MM.1S (cell line): ENCODE data around the gene RABGEF1.
"Not testable (repeated sequence)": the region's sequence is repeated elsewhere in the genome, so short reads cannot be mapped to it uniquely, and the experiment has no call there.

Source experiments
- DNase-seq: peaks from one replicate; pipeline ENCODE4 v3.0.0-alpha.2; 2015
- H2AFZ ChIP-seq: fragments of 300-600 bp; sonication (generic); 2 replicates; pipeline ENCODE4 v1.6.0; 2016; ENCODE audit warnings: antibody characterized with exemption, low read length
- H3F3A ChIP-seq: fragments of 300-600 bp; sonication (generic); 2 replicates; pipeline ENCODE4 v1.6.1; 2016; ENCODE audit warnings: mild to moderate bottlenecking, antibody characterized with exemption, low read length, moderate library complexity, mixed read lengths; ENCODE audit not compliant: insufficient read depth
- H3K27ac ChIP-seq: fragments of 300-600 bp; sonication (generic); 2 replicates; pipeline ENCODE4 v1.5.1; 2016; ENCODE audit warnings: mild to moderate bottlenecking, low read length
- H3K27me3 ChIP-seq: fragments of 300-600 bp; sonication (generic); replicated peaks from 2 replicates; pipeline ENCODE4 v1.6.0; 2016; ENCODE audit warnings: low read length; ENCODE audit not compliant: insufficient read depth
- H3K36me3 ChIP-seq: fragments of 300-600 bp; sonication (generic); replicated peaks from 2 replicates; pipeline ENCODE4 v1.6.1; 2016; ENCODE audit warnings: mild to moderate bottlenecking, low read length, mixed read lengths; ENCODE audit not compliant: insufficient read depth
- H3K4me1 ChIP-seq: fragments of 300-600 bp; sonication (generic); 2 replicates; pipeline ENCODE4 v1.6.1; 2016; ENCODE audit warnings: low read length, mixed read lengths
- H3K4me2 ChIP-seq: fragments of 300-600 bp; sonication (generic); 2 replicates; pipeline ENCODE4 v1.6.0; 2016; ENCODE audit warnings: low read depth, low read length
- H3K4me3 ChIP-seq: fragments of 300-600 bp; sonication (generic); 2 replicates; pipeline ENCODE4 v1.5.1; 2016; ENCODE audit warnings: low read length, mixed read lengths
- H3K79me2 ChIP-seq: fragments of 300-600 bp; sonication (generic); 2 replicates; pipeline ENCODE4 v1.6.1; 2016; ENCODE audit warnings: mixed run types, low read length, mixed read lengths
- H3K9ac ChIP-seq: fragments of 300-600 bp; sonication (generic); 2 replicates; pipeline ENCODE4 v1.6.1; 2016; ENCODE audit warnings: low read length, mixed read lengths
- H3K9me2 ChIP-seq: fragments of 300-600 bp; sonication (generic); replicated peaks from 2 replicates; pipeline ENCODE4 v1.6.1; 2016; ENCODE audit warnings: mild to moderate bottlenecking, low read length, mixed read lengths; ENCODE audit not compliant: insufficient read depth
- H3K9me3 ChIP-seq: fragments of 300-600 bp; sonication (generic); replicated peaks from 2 replicates; pipeline ENCODE4 v1.6.1; 2016; ENCODE audit warnings: mild to moderate bottlenecking, low read length, mixed read lengths; ENCODE audit not compliant: insufficient read depth
- H4K20me1 ChIP-seq: fragments of 300-600 bp; sonication (generic); 2 replicates; pipeline ENCODE4 v1.6.1; 2016; ENCODE audit warnings: mild to moderate bottlenecking, low read length, moderate library complexity, mixed read lengths; ENCODE audit not compliant: insufficient read depth
- EZH2 ChIP-seq: fragments of 300-600 bp; sonication (generic); optimal IDR thresholded peaks from 2 replicates; pipeline ENCODE3; 2017; ENCODE audit warnings: low read depth, mild to moderate bottlenecking, antibody characterized with exemption, low read length, mixed read lengths
- EZH2phosphoT487 ChIP-seq: fragments of 300-600 bp; sonication (generic); IDR thresholded peaks from 2 replicates; pipeline ENCODE4 v1.6.1; 2018; ENCODE audit warnings: antibody characterized with exemption, low read length
- TF ChIP-seq, protein P1 (sequence below): fragments of 300-600 bp; sonication (generic); IDR thresholded peaks from 2 replicates; pipeline ENCODE4 v1.5.1; 2016; ENCODE audit warnings: antibody characterized with exemption, low read length, mixed read lengths

RABGEF1 gene

DNA sequence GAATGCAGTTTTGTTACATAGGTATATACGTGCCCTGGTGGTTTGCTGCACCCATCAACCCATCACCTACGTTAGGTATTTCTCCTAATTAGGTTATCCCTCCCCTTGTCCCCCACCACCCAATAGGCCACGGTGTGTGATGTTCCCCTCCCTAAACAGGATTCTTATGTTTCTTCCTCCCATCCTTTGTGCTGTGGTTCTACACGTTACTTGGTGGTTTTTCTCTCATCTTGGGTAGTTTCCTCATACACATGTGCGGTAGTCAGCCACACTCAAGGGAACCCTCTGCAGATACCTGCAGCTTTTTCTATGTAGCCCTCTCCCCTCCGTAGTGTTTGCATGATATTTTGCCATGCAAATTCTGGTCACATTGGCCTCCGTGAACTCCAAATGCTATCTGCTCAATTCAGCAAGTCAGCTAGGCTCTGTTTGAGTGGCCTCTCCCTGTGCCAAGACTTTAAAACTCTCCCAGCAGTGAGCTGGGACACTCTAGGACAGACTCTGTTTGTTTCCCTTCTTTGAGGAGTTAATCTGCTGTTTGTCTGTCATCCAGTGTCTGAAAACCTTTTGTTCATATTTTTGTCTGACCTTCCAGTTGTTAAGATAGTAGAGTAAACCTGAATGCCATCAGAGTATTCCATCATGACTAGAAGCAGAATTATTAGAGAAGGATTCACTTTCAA, 41.0 kb downstream of the RABGEF1 start:
- Histone ChIP-seq H3K4me2 (no peak overlapping the region), H3K27ac (no peak overlapping the region), H3K4me3 (no peak overlapping the region), H3K4me1 (no peaks in the 10 kb centered on the region), H3K36me3 (no peaks in the 10 kb centered on the region), H2AFZ (no peak overlapping the region), H4K20me1 (no peaks in the 10 kb centered on the region), H3K9me3 (no peaks in the 10 kb centered on the region), H3K27me3 (no peaks in the 10 kb centered on the region), H3F3A (no peaks in the 10 kb centered on the region), H3K9ac (no peak overlapping the region), H3K9me2 (no peaks in the 10 kb centered on the region), H3K79me2 (no peaks in the 10 kb centered on the region)
- no peak for DNase-seq
- TF ChIP-seq EZH2 (no peak), EZH2phosphoT487 (no peak)
- TF ChIP-seq, protein P1, sequence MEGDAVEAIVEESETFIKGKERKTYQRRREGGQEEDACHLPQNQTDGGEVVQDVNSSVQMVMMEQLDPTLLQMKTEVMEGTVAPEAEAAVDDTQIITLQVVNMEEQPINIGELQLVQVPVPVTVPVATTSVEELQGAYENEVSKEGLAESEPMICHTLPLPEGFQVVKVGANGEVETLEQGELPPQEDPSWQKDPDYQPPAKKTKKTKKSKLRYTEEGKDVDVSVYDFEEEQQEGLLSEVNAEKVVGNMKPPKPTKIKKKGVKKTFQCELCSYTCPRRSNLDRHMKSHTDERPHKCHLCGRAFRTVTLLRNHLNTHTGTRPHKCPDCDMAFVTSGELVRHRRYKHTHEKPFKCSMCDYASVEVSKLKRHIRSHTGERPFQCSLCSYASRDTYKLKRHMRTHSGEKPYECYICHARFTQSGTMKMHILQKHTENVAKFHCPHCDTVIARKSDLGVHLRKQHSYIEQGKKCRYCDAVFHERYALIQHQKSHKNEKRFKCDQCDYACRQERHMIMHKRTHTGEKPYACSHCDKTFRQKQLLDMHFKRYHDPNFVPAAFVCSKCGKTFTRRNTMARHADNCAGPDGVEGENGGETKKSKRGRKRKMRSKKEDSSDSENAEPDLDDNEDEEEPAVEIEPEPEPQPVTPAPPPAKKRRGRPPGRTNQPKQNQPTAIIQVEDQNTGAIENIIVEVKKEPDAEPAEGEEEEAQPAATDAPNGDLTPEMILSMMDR: no peak

DNA sequence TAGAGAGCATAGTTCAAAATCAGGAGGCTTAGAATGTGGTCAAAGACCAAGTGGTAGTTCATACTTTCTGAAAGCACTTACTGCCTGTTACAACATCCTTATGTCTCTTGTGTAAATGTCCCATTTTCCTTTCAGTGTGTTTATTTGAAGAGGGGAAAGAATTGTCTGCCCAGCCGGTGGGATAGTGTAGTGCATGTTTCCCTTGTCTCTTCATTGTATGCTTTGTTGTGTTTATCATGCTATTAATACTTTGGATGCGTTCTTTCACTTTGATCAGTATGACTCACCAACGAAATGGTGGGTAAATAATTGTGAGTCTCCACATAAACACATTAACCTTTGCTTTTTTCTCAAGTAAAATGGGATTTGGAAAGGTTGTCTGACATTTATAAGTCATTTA, 42.3 kb downstream of the RABGEF1 start:
- H3K79me2 ChIP-seq, H3K4me3 ChIP-seq, H3K9me2 ChIP-seq, H2AFZ ChIP-seq, DNase-seq, H3K27me3 ChIP-seq, H3K27ac ChIP-seq, H3K36me3 ChIP-seq, H4K20me1 ChIP-seq, H3F3A ChIP-seq, H3K4me2 ChIP-seq, H3K9ac ChIP-seq, H3K4me1 ChIP-seq, H3K9me3 ChIP-seq: not testable (repeated sequence)

DNA sequence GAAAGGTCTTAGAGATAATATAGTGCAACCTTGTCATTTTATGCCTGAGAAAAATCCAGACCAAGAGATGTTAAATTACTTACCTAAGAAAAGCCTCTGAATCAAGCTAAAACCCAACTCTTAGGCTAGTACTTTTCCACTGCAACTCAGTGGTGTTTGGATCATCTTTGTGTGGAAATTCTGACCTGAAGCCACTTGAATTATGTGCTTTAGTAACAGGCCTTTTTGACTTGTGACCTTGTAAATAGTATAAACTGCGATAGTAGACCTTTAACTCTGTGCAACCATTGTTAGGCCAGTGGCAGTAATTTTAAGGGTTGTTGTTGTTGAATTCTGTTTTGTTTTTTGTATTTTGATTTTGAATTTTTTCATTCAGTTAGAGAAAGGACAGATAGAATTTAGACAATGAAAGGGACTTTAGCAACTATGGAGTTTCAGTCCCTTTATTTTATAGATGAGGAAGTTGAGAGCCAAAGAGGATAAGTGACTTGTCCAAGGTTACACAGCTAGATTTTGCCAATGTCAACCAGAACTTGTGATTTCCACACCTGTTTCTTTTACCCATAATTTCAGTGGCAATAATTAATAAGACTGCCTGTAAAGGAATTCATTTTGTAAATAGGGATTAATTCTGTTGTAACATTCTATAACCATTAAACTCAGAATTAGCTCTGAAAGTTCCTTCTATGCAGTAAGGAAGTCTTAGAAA, 43.5 kb downstream of the RABGEF1 start:
- H3K36me3 ChIP-seq, H3K79me2 ChIP-seq: not testable (repeated sequence)

DNA sequence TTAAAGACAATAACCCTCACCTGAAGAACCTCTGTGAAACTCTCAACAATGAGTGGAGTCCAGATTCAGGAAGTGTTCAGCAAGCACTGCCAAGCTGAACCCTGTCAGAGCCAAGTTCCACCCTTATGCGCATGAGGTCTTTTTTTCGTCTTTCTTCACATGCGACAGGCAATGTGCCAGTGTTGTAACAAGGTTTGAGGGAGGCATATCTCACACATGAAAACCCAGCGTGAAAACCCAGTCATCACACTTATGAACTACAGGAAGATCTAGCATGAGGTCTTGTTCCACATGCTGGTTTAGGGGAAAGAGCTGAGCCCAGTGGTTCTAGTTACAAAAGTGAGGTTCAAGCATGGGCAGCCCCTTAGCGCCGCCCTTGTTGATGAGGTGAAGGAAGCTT, 49.7 kb downstream of the RABGEF1 start:
- Histone ChIP-seq H2AFZ (no peak overlapping the region), H3F3A (no peaks in the 10 kb centered on the region), H3K79me2 (no peaks in the 10 kb centered on the region), H3K4me3 (no peak overlapping the region), H3K4me2 (no peak overlapping the region), H3K9me3 (no peaks in the 10 kb centered on the region), H3K36me3 (no peaks in the 10 kb centered on the region), H3K4me1 (no peaks in the 10 kb centered on the region), H3K27ac (no peak overlapping the region), H3K9ac (no peak overlapping the region), H4K20me1 (no peaks in the 10 kb centered on the region), H3K9me2 (no peaks in the 10 kb centered on the region), H3K27me3 (no peaks in the 10 kb centered on the region)
- DNase-seq: no peak
- TF ChIP-seq, protein P1: no peak
- TF ChIP-seq EZH2 (no peak), EZH2phosphoT487 (no peak)

More for the DNA sequence above, 43.5 kb downstream of the RABGEF1 start:
- H3K9me2 ChIP-seq, H3F3A ChIP-seq, H3K4me3 ChIP-seq, H3K9me3 ChIP-seq, H3K4me2 ChIP-seq, H3K9ac ChIP-seq, H2AFZ ChIP-seq, H3K4me1 ChIP-seq, H4K20me1 ChIP-seq, H3K27me3 ChIP-seq, DNase-seq, H3K27ac ChIP-seq: not testable (repeated sequence)
